GM18498 (cell line): ENCODE results near the gene PITPNC1.
"Not testable (repeated sequence)": the region's sequence is repeated elsewhere in the genome, so short reads cannot be mapped to it uniquely, and the experiment has no call there.

Experiments
- ATAC-seq: cut with Tn5 transposase; IDR thresholded peaks from one replicate; pipeline ENCODE4 v1.9.1; 2021; ENCODE audit warnings: mild to moderate bottlenecking, moderate library complexity; ENCODE audit not compliant: unreplicated experiment

The PITPNC1 gene

GRCh38 chr17:67481808-67482207 lies 104.7 kb downstream of the PITPNC1 start:
- no peak for ATAC-seq

DNA sequence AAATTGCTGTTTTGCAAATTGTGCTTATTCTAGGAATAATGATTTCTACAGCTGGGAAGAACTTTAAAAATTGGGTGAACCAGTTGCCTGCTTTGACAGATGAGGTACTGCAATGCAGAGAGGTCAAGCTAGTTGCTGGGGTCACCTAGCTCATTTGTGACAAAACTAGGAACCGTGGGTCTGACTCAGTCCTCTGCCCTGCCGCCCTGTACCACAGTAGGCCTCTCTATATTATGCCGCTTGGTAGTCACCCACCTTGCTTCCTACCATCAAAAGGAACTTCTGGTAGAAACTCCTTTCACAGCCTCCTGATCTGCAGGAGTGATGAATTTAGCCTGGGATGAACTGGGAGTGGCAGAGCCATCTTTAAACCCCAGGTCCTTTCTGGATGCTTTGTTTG lies 105.7 kb downstream of the PITPNC1 start:
- no peak for ATAC-seq

DNA sequence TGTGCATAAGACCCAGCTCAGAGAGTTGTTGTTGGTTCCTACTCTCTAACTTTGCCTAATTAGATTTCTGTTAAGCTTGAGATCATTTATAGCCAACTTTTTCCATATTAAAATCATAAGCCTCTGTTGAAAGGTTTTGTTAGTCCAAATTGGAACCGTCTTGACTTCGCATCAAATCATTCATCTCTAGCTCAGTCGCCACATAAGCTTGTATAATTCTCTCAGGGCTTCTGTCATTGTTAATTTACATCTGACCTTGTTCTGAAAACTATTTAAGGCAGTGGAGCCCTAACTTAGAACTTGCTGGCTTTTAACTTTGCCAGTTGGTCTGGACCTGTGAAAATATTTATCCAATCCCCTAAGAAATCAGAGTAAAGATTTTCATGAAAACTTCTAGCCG lies 107.2 kb downstream of the PITPNC1 start:
- ATAC-seq: no peak

DNA sequence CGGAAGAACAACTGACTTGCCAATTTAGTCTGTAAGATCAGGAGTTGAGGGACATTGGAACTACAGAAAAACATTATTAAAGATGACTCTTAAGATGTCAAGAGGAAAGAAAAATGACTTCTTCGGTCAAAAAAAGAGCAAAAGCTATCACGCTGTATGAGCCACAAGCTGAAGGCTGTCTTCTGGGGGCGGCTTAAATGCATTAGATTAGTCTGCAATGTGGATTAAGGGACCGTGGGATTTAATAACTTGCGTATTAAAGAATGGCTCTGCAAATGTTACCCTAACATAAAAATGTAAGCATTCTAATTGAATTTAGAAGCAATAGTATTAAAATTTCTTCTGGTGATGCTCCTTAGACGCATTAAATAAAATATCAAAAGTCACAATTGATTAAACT lies 108.6 kb downstream of the PITPNC1 start:
- ATAC-seq: no peak

GRCh38 chr17:67487506-67487905 lies 110.4 kb downstream of the PITPNC1 start:
- no peak for ATAC-seq

DNA sequence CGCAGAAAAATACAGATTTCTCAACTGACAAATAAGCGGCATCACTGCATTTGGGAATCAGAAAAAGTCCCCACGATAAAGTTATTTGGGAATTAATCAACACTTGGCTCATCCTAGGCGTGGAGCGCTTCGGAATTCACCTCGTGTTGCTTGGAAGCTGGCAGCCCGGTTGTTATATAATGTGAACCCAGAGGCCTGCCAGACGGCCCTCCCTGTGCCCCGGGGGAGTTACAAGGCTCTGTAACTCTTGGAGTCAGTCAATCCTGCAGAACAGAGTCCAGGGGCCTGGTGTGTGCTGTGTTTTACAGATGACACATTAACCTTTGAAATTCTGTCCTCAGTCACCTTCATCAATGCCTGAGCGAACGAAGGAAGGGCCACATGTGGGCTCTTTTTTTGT lies 111.1 kb downstream of the PITPNC1 start:
- no peak for ATAC-seq

GRCh38 chr17:67488768-67489167 lies 111.7 kb downstream of the PITPNC1 start:
- ATAC-seq: no peak

- ATAC-seq: no peak
Measured at GRCh38 chr17:67489273-67489672, 112.2 kb downstream of the PITPNC1 start.

DNA sequence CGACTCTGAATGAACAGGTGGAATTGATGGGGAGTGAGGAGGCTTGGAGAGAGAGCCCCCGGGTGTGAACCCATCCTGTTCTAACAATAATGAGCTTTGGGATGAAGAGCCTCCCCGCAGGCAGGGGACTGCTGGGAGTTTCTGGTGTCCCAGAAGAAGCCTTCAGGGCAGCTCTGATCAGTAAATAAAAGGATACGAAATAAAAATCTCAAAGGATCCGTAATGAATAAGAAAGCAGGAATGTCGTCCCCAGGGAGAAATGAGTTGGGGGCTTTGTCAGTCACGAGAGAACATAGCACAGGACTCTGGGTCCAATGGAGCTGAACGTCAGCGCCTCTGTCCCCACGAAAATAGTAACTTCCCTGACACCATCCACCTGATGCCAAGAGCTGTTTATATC lies 113.4 kb downstream of the PITPNC1 start:
- no peak for ATAC-seq

DNA sequence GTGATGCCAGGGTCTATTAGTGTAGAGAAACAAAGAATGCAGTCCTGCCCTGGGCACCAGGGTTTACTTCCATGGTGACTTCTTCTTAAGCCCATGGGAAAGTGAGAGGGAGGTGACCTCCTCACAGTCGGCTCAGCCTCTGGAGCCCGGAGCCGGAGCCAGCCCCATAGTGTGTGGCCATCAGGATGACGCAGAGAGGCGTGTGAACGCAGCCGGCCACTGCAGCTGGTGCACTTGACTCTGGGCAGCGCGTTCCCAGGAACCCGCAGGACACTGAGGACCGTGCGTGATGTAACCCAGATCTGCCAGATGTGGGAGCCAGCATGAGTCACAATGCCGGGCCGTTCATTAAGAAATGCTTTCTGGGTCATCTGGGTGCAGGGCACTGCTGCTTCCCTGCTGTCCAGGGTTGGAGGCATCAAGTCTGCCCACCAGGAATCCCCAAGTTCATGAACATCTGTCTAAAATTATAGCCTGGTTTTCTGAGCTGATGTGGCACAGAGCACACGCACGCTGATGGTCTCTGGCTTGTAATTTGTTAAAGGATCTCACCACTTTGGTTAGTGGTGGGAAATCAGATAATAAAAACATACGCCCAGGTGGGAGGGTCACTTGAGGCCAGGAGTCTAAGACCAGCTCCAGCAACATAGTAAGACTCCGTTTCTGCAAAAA lies 114.1 kb downstream of the PITPNC1 start:
- ATAC-seq: no peak

GRCh38 chr17:67491681-67492024 lies 114.6 kb downstream of the PITPNC1 start:
- ATAC-seq: no peak

GRCh38 chr17:67492251-67492740 lies 115.2 kb downstream of the PITPNC1 start:
- ATAC-seq: no peak

DNA sequence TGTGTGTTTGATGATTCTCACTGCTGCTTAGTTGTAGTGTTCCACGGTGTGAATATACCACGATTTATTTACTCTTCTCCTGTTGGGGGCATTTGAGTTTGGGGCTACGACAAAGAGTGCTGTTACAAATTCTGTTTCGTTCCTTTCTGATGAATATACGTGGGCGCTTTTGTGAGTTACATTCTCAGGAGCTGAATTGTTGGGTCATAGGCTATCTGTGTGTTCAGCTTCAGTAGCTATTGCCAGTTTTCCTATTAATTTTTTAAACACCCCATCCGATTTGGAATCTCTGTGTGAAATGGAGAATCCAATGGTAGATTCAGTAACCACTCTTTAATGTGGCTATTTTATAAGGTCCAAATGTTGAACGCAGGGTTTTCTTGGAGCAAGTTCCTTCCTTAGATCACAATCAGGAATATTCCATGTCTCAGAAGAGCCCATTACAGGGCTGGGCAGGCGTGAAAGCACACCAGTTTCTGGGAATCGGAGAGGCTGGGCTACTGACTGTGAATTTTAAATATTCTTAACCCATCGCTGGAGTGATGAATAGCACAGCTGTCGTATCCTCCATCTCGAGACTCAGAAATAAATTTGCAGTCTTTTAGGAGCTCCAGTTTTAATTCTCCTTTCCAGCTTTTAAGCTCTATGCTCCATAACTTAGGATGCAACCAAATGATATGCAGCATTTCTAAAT lies 115.9 kb downstream of the PITPNC1 start:
- ATAC-seq: no peak

DNA sequence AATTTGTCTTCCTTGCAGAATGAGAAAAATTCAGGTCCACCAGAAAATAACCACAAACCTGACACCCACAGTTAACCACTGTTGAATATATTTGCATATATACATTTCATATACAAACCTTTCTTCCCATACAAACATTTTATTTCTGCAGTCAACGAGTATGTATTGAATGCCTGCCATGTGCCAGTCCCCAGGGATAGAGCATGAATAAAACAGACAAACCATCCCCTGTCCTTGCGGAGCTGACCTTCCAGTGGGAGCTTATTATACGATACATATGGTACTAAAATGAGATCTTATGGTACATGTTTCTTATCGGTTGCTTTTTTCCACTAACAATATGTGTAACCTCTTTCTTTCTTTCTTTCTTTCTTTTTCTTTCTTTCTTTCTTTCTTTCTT lies 116.7 kb downstream of the PITPNC1 start:
- no peak for ATAC-seq

DNA sequence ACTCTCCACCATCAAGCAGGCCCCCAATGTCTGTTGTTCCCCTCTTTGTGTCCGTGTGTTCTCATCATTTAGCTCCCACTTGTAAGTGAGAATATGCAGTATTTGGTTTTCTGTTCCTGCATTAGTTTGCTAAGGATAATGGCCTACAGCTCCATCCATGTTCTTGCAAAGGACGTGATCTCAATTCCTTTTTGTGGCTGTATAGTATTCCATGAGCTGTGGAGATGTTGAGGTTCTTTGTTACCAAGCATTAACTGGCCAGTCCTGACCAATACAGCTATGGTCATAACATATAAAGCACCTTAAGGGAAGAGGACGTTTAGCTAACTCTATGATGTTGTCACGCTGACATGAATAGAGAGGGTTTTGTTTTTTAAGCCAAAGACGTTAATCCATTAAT lies 118.5 kb downstream of the PITPNC1 start:
- ATAC-seq: not testable (repeated sequence)

GRCh38 chr17:67496286-67496685 lies 119.2 kb downstream of the PITPNC1 start:
- ATAC-seq: no peak

GRCh38 chr17:67499685-67500084 lies 122.6 kb downstream of the PITPNC1 start:
- ATAC-seq: no peak

DNA sequence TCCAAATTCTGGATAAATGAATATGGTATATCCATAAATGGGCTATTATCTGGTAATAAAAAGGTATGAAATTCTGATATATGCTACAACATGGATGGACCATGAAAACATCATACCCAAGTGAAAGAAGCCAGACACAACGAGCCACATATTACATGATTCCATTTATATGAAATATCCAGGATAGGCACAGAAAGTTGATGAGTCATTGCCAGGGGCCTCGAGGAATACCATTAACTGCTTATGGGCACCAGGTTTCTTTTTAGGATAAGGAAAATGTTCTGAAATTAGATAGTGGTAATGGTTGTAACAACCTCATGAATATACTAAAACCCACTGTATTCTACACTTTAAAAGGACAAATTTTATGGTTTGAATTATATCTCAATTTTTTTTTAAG lies 123.2 kb downstream of the PITPNC1 start:
- no peak for ATAC-seq

- ATAC-seq: no peak
Measured at GRCh38 chr17:67500677-67501300, 123.7 kb downstream of the PITPNC1 start.

DNA sequence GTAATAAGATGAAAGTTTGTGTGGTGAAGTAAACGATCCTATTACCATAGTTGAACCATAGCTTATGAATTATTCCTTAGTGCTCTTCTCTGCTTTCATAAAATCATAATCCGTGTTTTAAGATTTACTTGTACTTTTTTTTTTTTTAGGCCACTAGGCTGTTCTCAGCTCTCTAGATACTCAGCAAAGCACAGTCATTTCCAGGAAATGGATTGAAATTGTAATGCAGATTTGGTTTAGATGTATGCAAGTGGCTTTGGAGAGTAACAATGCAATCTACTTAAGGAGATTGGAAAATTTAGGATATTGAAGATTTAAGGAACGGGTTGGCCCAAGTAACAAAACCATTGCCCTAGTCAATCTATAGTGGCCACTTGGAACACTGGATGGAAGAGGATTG lies 125.1 kb downstream of the PITPNC1 start:
- no peak for ATAC-seq

DNA sequence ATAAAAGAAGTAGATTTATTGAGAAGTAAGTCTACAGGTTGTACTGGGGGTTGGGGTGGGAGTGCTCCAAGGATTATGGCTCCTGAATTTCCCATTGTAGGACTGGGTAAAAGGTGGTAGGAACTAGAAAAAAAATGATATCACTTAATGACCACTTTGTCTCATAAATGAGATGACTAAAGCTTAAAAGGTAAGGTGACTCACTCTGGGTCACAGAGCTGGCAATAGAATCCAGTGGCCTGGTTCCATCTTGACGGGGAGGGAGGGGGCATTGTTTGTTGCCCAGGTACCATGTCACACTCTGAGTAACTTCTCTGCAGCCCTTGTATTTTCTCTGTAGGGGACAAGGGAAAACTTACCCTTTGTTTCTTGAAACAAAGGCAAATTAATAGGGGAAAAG lies 126.1 kb downstream of the PITPNC1 start:
- no peak for ATAC-seq

GRCh38 chr17:67503739-67504138 lies 126.7 kb downstream of the PITPNC1 start:
- ATAC-seq: no peak
